ENCODE measurements around the gene FPGT. TPM values are rescaled to one million over a fixed set of nuclear protein-coding genes. Genes with fewer than 3 reads are reported as not detected.

FPGT gene
- total and polyA plus RNA-seq, 4 donors, result 5.2 to 19.2 (median 10.0) TPM

- DNase-seq (ENCODE audit: low spot score), result no peak
- no peaks in the 10 kb centered on the region for H3K27me3 ChIP-seq (ENCODE audit: control insufficient read depth in 4 of 4, insufficient read depth in 4 of 4, low read length in 3 of 4)
- no peaks in the 10 kb centered on the region for H3K36me3 ChIP-seq (ENCODE audit: control insufficient read depth in 4 of 4, insufficient read depth in 3 of 4, low read depth in 1 of 4, low read length in 3 of 4)
- H3K9ac ChIP-seq (ENCODE audit: low read depth in 1 of 2, low read length in 2 of 2), result no peak overlapping the region
- no peaks in the 10 kb centered on the region for H3K9me3 ChIP-seq (ENCODE audit: control insufficient read depth in 4 of 4, low read length in 3 of 4)
- H3K27ac ChIP-seq (ENCODE audit: low read depth in 1 of 2, low read length in 2 of 2), result peak overlapping the region; percentile 41 to 51
- TF ChIP-seq RAD21 (IDR thresholded peaks at IDR 0.05) (no peak), SP1 (IDR thresholded peaks at IDR 0.05) (no peak), CTCF (IDR thresholded peaks at IDR 0.05; ENCODE audit: low read depth, low read length, missing input control) (no peak), YY1 (IDR thresholded peaks at IDR 0.05) (no peak), HNF4G (IDR thresholded peaks at IDR 0.05) (no peak), TAF1 (conservative IDR thresholded peaks at IDR 0.05) (no peak), ZBTB33 (IDR thresholded peaks at IDR 0.05) (no peak), NR2F2 (IDR thresholded peaks at IDR 0.05) (no peak), JUND (IDR thresholded peaks at IDR 0.05) (peak; percentile 64 to 82), FOXA2 (IDR thresholded peaks at IDR 0.05) (peak; percentile 13), GABPA (IDR thresholded peaks at IDR 0.05 in 1 of 2, conservative IDR thresholded peaks at IDR 0.05 in 1 of 2) (no peak), FOXA1 (IDR thresholded peaks at IDR 0.05) (no peak), RXRA (IDR thresholded peaks at IDR 0.05) (peak in 1 of 2 donors; percentile 20), REST (IDR thresholded peaks at IDR 0.05) (no peak), HNF4A (conservative IDR thresholded peaks at IDR 0.05) (peak; percentile 14 to 40), MAX (IDR thresholded peaks at IDR 0.05) (no peak), EGR1 (IDR thresholded peaks at IDR 0.05; ENCODE audit: low read depth in 2 of 2) (no peak), ATF3 (IDR thresholded peaks at IDR 0.05) (peak; percentile 78)
- H3K4me3 ChIP-seq (ENCODE audit: low read depth in 1 of 3, low read length in 3 of 3), result no peak overlapping the region
- H3K4me1 ChIP-seq (ENCODE audit: control insufficient read depth in 4 of 4, insufficient read depth in 4 of 4, low read length in 3 of 4), result no peaks in the 10 kb centered on the region
These were observed 17.6 kb upstream of the FPGT start for GRCh38 chr1:74180490-74180889.

All from liver (tissue), 9 donors.